ENCODE results near the gene NFIB. TPM values are rescaled to one million over a fixed set of nuclear protein-coding genes. Genes with fewer than 3 reads are reported as not detected.

Gene NFIB
- polyA plus RNA-seq, 1 experiment = 0.47 TPM

DNA sequence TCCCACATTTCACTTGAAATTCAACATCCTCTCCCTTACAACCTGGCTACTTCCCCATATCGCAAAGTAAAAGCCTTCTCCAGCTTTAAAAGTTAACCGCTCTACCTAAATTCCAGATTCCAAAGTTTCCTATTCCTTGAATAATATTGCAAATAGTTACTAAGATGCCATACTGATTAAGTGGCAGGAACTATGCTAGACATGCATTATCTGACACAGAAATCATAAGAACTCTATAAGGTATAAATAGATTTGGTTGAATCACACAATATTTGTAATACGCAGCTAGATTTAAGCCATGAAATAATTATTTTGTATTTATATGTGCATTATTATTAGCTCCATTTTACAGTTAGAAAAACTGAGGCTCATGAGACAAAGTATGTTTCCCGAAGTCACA is 92.8 kb downstream of the NFIB start:
- Histone ChIP-seq H3K36me3 (ENCODE audit: control insufficient read depth, insufficient read depth, low read length) (no peaks in the 10 kb centered on the region), H3K4me3 (ENCODE audit: low read depth, low read length) (no peak overlapping the region), H3K27me3 (ENCODE audit: control insufficient read depth, insufficient read depth, low read length) (no peaks in the 10 kb centered on the region)
- POLR2A ChIA-PET = no interaction called here
- CTCF ChIA-PET = no interaction called here
- no peak for DNase-seq (ENCODE audit: low read depth)
- no peak for TF ChIP-seq CTCF (IDR thresholded peaks at IDR 0.05; ENCODE audit: insufficient read depth, low read depth, low read length)

DNA sequence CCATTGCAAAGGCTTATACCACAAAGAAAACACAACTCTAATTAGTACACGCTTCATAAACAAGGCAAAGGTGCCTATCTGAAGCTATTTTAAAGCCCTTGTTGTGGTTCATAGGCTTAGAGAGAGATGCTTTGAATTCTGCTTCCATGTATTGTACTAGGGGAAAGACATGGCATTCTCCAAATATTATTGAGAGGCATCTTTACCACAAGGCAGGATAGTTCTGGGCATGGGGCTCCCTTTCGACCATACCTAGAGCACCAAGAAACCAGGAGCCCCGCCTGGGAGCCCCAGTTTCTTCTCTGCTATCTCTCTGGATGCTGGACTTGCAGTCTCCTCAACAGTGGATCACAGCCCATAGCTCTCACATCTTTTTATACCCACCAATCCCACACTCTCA is 93.7 kb downstream of the NFIB start:
- no peaks in the 10 kb centered on the region for H3K27me3 ChIP-seq (ENCODE audit: control insufficient read depth, insufficient read depth, low read length)
- H3K4me3 ChIP-seq (ENCODE audit: low read depth, low read length) = no peak overlapping the region
- TF ChIP-seq CTCF (IDR thresholded peaks at IDR 0.05; ENCODE audit: insufficient read depth, low read depth, low read length) = no peak
- H3K36me3 ChIP-seq (ENCODE audit: control insufficient read depth, insufficient read depth, low read length) = no peaks in the 10 kb centered on the region
- no peak for DNase-seq (ENCODE audit: low read depth)
- ChIA-PET POLR2A (no interaction called here), CTCF (no interaction called here)

DNA sequence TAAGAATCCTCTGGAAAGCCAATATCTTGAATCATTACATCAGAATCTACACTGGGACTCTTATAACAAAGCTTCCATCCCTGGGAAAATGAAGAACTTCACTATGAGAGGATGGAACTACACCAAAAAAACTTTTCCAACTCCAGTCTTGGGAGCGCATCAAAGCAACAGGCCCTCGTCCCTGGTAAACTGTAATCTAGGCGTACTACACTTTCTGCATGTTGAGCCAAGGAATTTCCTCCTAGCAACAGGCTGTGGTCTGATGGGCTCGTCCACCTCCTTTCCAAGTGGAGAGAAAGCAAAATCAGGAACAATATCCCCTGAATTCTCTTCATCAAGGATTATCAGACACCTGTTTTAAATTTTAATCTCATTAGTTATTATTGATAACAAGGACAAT is 94.1 kb downstream of the NFIB start:
- no peaks in the 10 kb centered on the region for H3K27me3 ChIP-seq (ENCODE audit: control insufficient read depth, insufficient read depth, low read length)
- no peak for TF ChIP-seq CTCF (IDR thresholded peaks at IDR 0.05; ENCODE audit: insufficient read depth, low read depth, low read length)
- DNase-seq (ENCODE audit: low read depth) = no peak
- POLR2A ChIA-PET = no interaction called here
- CTCF ChIA-PET = no interaction called here
- no peaks in the 10 kb centered on the region for H3K36me3 ChIP-seq (ENCODE audit: control insufficient read depth, insufficient read depth, low read length)
- no peak overlapping the region for H3K4me3 ChIP-seq (ENCODE audit: low read depth, low read length)

DNA sequence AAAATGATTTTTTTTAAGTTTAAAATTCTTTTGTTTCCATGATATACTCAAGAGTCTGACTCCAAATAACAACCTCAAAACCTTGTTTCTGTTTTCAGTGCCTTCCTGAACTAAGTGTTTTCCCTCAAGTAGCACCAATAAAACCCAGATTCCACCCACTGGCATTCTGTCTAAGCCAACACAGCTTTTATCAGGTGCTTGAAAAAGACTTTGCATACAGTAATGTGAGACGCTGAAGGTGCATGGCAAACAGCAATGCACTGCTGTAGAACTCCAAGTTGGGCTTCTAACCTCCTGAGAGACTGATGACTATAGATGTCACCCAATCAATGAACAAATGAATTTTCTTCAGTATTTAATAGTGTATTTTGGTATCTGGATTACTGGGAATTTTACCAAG is 95.7 kb downstream of the NFIB start:
- Histone ChIP-seq H3K27me3 (ENCODE audit: control insufficient read depth, insufficient read depth, low read length) (no peaks in the 10 kb centered on the region), H3K36me3 (ENCODE audit: control insufficient read depth, insufficient read depth, low read length) (no peaks in the 10 kb centered on the region), H3K4me3 (ENCODE audit: low read depth, low read length) (no peak overlapping the region)
- TF ChIP-seq CTCF (IDR thresholded peaks at IDR 0.05; ENCODE audit: insufficient read depth, low read depth, low read length) = no peak
- CTCF ChIA-PET = no interaction called here
- POLR2A ChIA-PET = no interaction called here
- DNase-seq (ENCODE audit: low read depth) = no peak

- no peak for TF ChIP-seq CTCF (IDR thresholded peaks at IDR 0.05; ENCODE audit: insufficient read depth, low read depth, low read length)
- H3K4me3 ChIP-seq (ENCODE audit: low read depth, low read length) = no peak overlapping the region
- no peaks in the 10 kb centered on the region for H3K27me3 ChIP-seq (ENCODE audit: control insufficient read depth, insufficient read depth, low read length)
- no peaks in the 10 kb centered on the region for H3K36me3 ChIP-seq (ENCODE audit: control insufficient read depth, insufficient read depth, low read length)
- ChIA-PET POLR2A (no interaction called here), CTCF (no interaction called here)
- DNase-seq (ENCODE audit: low read depth) = no peak
These were observed 97.2 kb downstream of the NFIB start for GRCh38 chr9:14216612-14217194.

Measured in BJ (cell line).